ENCODE measurements around the gene GPR15LG. TPM values are rescaled to one million over a fixed set of nuclear protein-coding genes. Genes with fewer than 3 reads are reported as not detected.
A peak's percentile ranks its signal among the peaks of the same experiment; 100 is the strongest.

GPR15LG gene
- total RNA-seq, 2 experiments from 2014 or later = not detected

DNA sequence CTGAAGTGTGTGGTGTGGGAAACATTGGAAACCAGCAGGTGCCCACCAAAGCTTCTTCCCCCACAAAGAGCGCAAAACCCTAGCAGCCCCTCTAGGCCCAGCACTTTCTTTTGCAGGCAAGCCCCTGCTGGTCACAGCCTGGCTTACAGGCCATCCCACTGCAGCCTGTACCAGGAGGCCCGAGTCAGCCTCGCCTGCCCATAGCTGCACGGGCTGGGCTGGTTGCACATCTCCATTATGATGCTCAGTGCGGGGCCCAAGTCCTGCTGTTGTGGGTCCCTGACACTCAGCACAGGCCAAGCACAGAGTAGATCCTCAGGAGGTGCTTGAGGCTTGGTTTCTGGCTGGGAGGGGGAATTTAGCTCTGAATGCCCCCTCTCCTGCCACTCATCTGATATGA is 28.7 kb downstream of the GPR15LG start:
- ATAC-seq (no peak), DNase-seq (no peak)
- H3K27ac Mint-ChIP-seq = no peak overlapping the region
- H3K9me3 Mint-ChIP-seq (ENCODE audit: low read depth) = no peaks in the 10 kb centered on the region
- intact Hi-C loops (cut with DNase I, micrococcal nuclease) = no loop called here
- no peaks in the 10 kb centered on the region for H3K36me3 Mint-ChIP-seq (ENCODE audit: low read depth)
- ChIA-PET CTCF (interaction anchor here (0.9 to 2.0 kb wide), 3 partner anchors 11 to 54 kb away, joined by 4 to 10 read pairs (median 4); no protein-coding TSS in a partner anchor), POLR2A (no interaction called here)
- H3K4me1 Mint-ChIP-seq = no peaks in the 10 kb centered on the region
- no peak overlapping the region for H3K4me3 Mint-ChIP-seq
- H3K27me3 Mint-ChIP-seq = peaks cover 4% of the 10 kb centered on the region

DNA sequence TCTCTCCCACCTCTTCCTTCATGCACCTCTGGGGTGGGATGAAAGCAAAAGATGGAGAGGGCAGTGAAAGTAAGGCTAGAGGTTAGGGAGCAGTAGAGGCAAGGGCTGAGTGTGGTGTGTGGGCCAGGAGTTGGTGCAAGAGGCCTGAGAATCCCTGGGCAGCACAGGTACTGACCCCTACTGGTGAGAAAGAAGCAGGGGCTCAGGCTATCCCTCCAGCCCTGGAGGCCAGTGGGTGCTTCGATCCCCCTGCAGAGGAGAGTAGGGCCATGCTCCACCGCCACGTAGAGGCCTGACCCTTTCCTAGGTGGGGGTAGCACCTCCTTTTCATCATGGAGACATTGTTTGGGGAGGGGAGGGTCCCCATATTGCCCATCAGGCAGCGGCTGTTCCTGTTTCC is 30.5 kb downstream of the GPR15LG start:
- POLR2A ChIA-PET = no interaction called here
- H3K27ac Mint-ChIP-seq = no peak overlapping the region

DNA sequence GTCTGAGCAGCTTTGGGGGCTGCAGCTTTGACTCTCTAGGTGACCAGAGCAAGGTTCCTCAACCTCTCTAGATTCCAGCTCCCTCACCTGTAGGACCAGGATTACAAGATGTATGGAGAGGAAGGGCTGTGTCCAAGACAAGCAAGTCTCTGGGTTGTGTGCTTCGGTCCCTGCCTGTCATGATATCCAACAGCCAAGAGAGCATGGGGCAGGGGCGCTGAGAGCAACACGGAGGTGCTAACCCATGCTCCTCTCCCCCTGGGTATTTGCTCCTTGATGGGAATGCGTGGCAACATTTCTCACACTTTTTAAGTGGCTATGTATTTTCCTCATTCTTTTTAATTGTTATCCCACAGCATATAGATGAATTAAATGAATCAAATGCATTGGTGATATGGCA is 31.0 kb downstream of the GPR15LG start:
- no peaks in the 10 kb centered on the region for H3K4me1 Mint-ChIP-seq
- POLR2A ChIA-PET = no interaction called here
- H3K27ac Mint-ChIP-seq = no peak overlapping the region
- no peaks in the 10 kb centered on the region for H3K36me3 Mint-ChIP-seq (ENCODE audit: low read depth)
- no peaks in the 10 kb centered on the region for H3K9me3 Mint-ChIP-seq (ENCODE audit: low read depth)
- DNase-seq (no peak), ATAC-seq (no peak)
- peaks cover 2% of the 10 kb centered on the region for H3K27me3 Mint-ChIP-seq
- H3K4me3 Mint-ChIP-seq = no peak overlapping the region
- intact Hi-C loops (cut with DNase I, micrococcal nuclease) = loop anchor here (1.0 to 5.0 kb wide), 3 partner anchors 48 to 147 kb away; no protein-coding TSS in a partner anchor
- CTCF ChIA-PET = interaction anchor here (0.5 to 6.7 kb wide), 9 partner anchors 10 to 333 kb away, joined by 3 to 68 read pairs (median 5); no protein-coding TSS in a partner anchor

More for the DNA sequence above, 30.5 kb downstream of the GPR15LG start:
- peaks cover 2% of the 10 kb centered on the region for H3K27me3 Mint-ChIP-seq
- H3K4me1 Mint-ChIP-seq = no peaks in the 10 kb centered on the region
- H3K9me3 Mint-ChIP-seq (ENCODE audit: low read depth) = no peaks in the 10 kb centered on the region
- DNase-seq (no peak), ATAC-seq (peak; percentile 30)
- no peaks in the 10 kb centered on the region for H3K36me3 Mint-ChIP-seq (ENCODE audit: low read depth)
- CTCF ChIA-PET = interaction anchor here (0.5 to 6.7 kb wide), 2 partner anchors 56 to 300 kb away, joined by 3 to 68 read pairs; no protein-coding TSS in a partner anchor
- no peak overlapping the region for H3K4me3 Mint-ChIP-seq
- intact Hi-C loops (cut with DNase I, micrococcal nuclease) = loop anchor here in 1 of 2 experiments (2.0 kb wide), 1 partner anchor 47 kb away; no protein-coding TSS in a partner anchor

DNA sequence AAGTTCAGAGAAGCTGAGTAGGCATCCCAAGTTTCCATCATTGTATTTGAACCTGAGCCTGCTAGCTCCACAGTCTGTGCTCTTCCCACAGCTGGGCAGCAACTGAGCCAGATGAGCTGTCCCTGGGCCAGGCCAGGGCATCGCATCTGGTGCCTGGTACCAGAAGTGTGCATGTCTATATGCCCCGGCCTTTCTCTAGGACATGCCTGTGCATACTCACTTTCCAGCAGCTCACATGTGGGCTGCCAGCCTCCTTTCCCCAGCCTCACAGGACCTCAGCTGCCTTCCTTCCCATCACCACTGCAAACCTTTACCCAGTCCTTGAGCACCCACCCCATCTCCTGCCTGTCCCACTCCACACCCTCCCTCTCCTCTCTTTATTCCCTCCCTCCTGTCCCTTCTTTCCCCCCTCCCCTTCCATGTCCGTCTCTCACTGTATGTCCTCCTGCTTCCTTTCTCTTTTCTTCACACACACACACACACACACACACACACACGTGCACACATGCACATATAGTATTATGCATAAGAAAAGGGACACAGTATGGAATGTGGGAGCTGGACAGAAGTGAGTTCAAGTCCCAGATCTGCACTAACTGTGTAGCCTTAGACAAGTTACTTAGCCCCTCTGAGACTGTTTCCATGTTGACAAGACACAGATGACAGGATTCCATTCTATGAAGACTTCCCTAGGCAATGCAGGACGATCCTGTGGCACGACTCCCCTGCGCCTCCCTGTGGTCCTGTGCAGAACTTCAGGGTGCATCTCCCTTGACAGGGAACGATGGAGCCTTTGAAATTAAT is 31.6 kb downstream of the GPR15LG start:
- ATAC-seq = peak; percentile 94
- no peaks in the 10 kb centered on the region for H3K36me3 Mint-ChIP-seq (ENCODE audit: low read depth)
- H3K9me3 Mint-ChIP-seq (ENCODE audit: low read depth) = no peaks in the 10 kb centered on the region
- H3K27ac Mint-ChIP-seq = no peak overlapping the region
- no peaks in the 10 kb centered on the region for H3K4me1 Mint-ChIP-seq
- intact Hi-C loops (cut with DNase I, micrococcal nuclease) = loop anchor here (1.0 to 5.0 kb wide), 3 partner anchors 48 to 148 kb away; no protein-coding TSS in a partner anchor
- H3K4me3 Mint-ChIP-seq = no peak overlapping the region
- peaks cover 2% of the 10 kb centered on the region for H3K27me3 Mint-ChIP-seq
- POLR2A ChIA-PET = no interaction called here
- CTCF ChIA-PET = interaction anchor here (0.6 to 6.7 kb wide), 16 partner anchors 9 to 332 kb away, joined by 3 to 68 read pairs (median 4); no protein-coding TSS in a partner anchor
- DNase-seq = peak; percentile 85

DNA sequence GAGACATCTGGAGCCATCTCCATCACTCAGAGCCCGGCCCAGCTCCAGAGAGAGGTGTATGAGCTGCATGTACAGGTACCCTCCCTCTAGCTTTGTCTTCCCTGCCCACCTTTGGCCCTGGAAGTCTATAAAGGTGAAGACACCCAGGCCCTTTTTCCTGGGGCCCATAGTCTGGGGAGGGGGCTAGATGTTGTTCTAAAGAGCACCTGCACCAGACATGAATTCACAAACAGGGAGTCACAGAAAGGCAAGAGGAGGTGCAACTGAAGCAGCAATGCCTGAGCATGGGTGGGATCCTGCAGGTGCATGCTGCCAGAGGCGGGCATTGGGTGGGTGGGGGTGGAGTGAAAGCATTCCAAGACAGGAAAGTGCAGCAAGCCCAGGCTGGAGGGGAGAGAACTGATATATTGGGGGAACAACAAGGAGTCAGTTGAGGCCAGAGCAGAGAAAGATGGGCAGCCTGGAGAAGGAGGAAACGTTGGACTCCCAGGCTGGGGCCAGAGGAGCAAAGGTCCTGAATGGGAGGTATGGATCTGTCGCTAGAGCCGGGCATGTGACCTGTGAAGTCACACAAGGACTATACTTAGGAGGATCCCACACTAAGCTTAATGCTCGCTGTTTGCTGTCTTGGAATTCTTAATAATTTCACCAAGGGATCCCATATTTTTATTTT is 32.4 kb downstream of the GPR15LG start:
- CTCF ChIA-PET = interaction anchor here (0.7 to 6.7 kb wide), 10 partner anchors 8 to 146 kb away, joined by 3 to 68 read pairs (median 4); no protein-coding TSS in a partner anchor
- Mint-ChIP-seq H3K4me3 (no peak overlapping the region), H3K27ac (no peak overlapping the region), H3K27me3 (peaks cover 2% of the 10 kb centered on the region), H3K9me3 (ENCODE audit: low read depth) (no peaks in the 10 kb centered on the region), H3K4me1 (no peaks in the 10 kb centered on the region), H3K36me3 (ENCODE audit: low read depth) (no peaks in the 10 kb centered on the region)
- ATAC-seq (no peak), DNase-seq (no peak)
- POLR2A ChIA-PET = no interaction called here
- intact Hi-C loops (cut with DNase I, micrococcal nuclease) = loop anchor here (1.0 to 5.0 kb wide), 3 partner anchors 49 to 149 kb away; no protein-coding TSS in a partner anchor

DNA sequence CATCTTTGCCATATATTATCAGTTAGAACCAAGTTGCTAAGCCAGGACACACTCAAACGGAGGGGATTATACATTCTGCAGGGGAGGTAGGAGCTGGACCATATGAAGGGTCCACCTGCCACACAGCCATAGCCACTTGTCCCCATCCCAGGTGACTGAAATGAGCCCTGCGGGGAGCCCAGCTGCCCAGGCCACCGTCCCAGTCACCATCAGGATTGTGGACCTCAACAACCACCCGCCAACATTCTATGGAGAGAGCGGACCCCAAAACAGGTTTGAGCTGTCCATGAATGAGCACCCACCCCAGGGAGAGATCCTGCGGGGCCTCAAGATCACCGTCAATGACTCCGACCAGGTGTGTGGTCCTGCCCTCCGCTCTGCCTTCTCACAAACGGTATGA is 34.4 kb downstream of the GPR15LG start:
- no peaks in the 10 kb centered on the region for H3K36me3 Mint-ChIP-seq (ENCODE audit: low read depth)
- H3K27ac Mint-ChIP-seq = no peak overlapping the region
- ATAC-seq (no peak), DNase-seq (no peak)
- H3K9me3 Mint-ChIP-seq (ENCODE audit: low read depth) = no peaks in the 10 kb centered on the region
- H3K4me3 Mint-ChIP-seq = no peak overlapping the region
- H3K27me3 Mint-ChIP-seq = peaks cover 2% of the 10 kb centered on the region
- ChIA-PET POLR2A (no interaction called here), CTCF (interaction anchor here (0.8 to 6.7 kb wide), 4 partner anchors 9 to 62 kb away, joined by 3 to 68 read pairs (median 5); no protein-coding TSS in a partner anchor)
- intact Hi-C loops (cut with DNase I, micrococcal nuclease) = loop anchor here in 1 of 2 experiments (5.0 kb wide), 1 partner anchor 151 kb away; no protein-coding TSS in a partner anchor
- no peaks in the 10 kb centered on the region for H3K4me1 Mint-ChIP-seq

DNA sequence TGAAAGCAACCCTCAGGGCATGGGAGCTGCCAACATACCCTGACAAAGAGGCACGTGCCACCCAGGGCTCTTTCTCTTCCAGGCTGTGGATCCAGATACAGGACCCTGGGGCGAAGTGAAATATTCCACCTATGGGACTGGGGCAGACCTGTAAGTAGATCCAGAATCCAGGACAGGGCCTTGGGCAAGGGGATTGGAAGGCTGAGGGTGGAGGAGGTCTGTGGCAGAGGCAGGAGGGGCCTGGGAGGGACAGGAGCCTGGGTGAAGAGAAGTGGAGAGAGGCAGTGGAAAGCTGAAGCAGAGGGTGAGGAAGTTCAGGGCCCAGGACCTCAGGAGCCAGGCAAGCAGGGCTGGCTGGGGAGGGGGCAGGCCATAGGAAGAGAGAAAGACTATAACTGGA is 38.0 kb downstream of the GPR15LG start:
- Mint-ChIP-seq H3K4me1 (no peaks in the 10 kb centered on the region), H3K4me3 (no peak overlapping the region), H3K9me3 (ENCODE audit: low read depth) (no peaks in the 10 kb centered on the region), H3K27ac (no peak overlapping the region), H3K36me3 (ENCODE audit: low read depth) (no peaks in the 10 kb centered on the region), H3K27me3 (peaks cover 2% of the 10 kb centered on the region)
- CTCF ChIA-PET = interaction anchor here (0.7 to 7.5 kb wide), 7 partner anchors 8 to 329 kb away, joined by 3 to 61 read pairs (median 4); no protein-coding TSS in a partner anchor
- ATAC-seq (no peak), DNase-seq (no peak)
- POLR2A ChIA-PET = no interaction called here
- intact Hi-C loops (cut with DNase I, micrococcal nuclease) = no loop called here

DNA sequence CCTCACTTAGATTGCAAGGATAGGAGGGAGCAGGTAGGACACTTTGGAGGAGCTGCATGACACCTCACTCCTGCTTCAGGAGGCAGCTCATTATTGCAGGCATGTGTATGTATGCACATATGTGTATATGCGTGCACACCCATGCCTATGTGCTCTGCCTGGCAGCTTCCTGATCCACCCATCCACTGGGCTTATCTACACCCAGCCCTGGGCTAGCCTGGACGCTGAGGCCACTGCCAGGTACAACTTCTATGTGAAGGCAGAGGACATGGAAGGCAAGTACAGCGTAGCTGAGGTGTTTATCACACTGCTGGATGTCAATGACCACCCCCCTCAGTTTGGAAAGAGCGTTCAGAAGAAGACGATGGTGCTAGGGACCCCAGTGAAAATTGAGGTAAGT is 38.4 kb downstream of the GPR15LG start:
- Mint-ChIP-seq H3K4me3 (no peak overlapping the region), H3K27me3 (no peaks in the 10 kb centered on the region), H3K4me1 (no peaks in the 10 kb centered on the region), H3K9me3 (ENCODE audit: low read depth) (no peaks in the 10 kb centered on the region), H3K27ac (no peak overlapping the region), H3K36me3 (ENCODE audit: low read depth) (no peaks in the 10 kb centered on the region)
- intact Hi-C loops (cut with DNase I, micrococcal nuclease) = no loop called here
- ChIA-PET CTCF (interaction anchor here (0.7 to 7.5 kb wide), 5 partner anchors 25 to 328 kb away, joined by 3 to 61 read pairs (median 3); no protein-coding TSS in a partner anchor), POLR2A (no interaction called here)
- DNase-seq = no peak
- ATAC-seq = no peak

DNA sequence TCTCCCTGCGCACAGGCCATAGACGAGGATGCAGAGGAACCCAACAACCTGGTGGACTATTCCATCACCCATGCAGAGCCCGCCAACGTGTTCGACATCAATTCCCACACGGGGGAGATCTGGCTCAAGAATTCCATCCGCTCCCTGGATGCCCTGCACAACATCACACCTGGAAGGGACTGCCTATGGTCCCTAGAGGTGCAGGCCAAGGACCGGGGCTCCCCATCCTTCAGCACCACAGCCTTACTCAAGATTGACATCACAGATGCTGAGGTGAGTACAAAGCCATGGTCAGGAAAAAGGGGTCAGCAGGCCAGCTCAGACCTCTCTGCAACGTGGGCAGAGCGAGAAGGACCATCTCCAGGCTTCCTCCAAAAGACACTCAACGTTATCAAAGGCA is 39.5 kb downstream of the GPR15LG start:
- no peak overlapping the region for H3K4me3 Mint-ChIP-seq
- ChIA-PET POLR2A (no interaction called here), CTCF (interaction anchor here (0.6 to 7.5 kb wide), 7 partner anchors 11 to 108 kb away, joined by 3 to 61 read pairs (median 4); partner anchors contain the start of gene LRIT2)
- H3K36me3 Mint-ChIP-seq (ENCODE audit: low read depth) = no peaks in the 10 kb centered on the region
- intact Hi-C loops (cut with DNase I, micrococcal nuclease) = no loop called here
- H3K9me3 Mint-ChIP-seq (ENCODE audit: low read depth) = no peaks in the 10 kb centered on the region
- ATAC-seq (no peak), DNase-seq (no peak)
- H3K4me1 Mint-ChIP-seq = no peaks in the 10 kb centered on the region
- no peaks in the 10 kb centered on the region for H3K27me3 Mint-ChIP-seq
- H3K27ac Mint-ChIP-seq = no peak overlapping the region

DNA sequence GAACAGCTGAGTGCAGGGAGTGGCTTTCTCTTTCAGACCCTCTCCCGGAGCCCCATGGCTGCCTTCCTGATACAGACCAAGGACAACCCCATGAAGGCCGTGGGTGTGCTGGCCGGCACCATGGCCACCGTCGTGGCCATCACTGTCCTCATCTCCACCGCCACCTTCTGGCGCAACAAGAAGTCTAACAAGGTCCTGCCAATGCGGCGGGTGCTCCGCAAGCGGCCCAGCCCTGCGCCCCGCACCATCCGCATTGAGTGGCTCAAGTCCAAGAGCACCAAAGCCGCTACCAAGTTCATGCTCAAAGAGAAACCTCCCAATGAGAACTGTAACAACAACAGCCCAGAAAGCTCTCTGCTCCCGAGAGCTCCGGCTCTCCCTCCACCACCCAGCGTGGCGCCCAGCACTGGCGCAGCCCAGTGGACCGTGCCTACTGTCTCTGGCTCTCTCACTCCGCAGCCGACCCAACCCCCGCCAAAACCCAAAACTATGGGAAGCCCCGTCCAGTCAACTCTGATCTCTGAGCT is 40.5 kb downstream of the GPR15LG start:
- CTCF ChIA-PET = interaction anchor here (0.6 to 7.5 kb wide), 10 partner anchors 8 to 1496 kb away, joined by 3 to 61 read pairs (median 4); no protein-coding TSS in a partner anchor
- intact Hi-C loops (cut with DNase I, micrococcal nuclease) = no loop called here
- DNase-seq = no peak
- Mint-ChIP-seq H3K4me1 (no peaks in the 10 kb centered on the region), H3K4me3 (peak overlapping the region; percentile 18), H3K36me3 (ENCODE audit: low read depth) (no peaks in the 10 kb centered on the region), H3K27me3 (no peaks in the 10 kb centered on the region), H3K27ac (no peak overlapping the region), H3K9me3 (ENCODE audit: low read depth) (no peaks in the 10 kb centered on the region)
- ATAC-seq = peak; percentile 4
- POLR2A ChIA-PET = interaction anchor here (0.6 kb wide), 1 partner anchor 66 kb away, joined by 3 read pairs; no protein-coding TSS in a partner anchor

Data from activated CD4-positive, alpha-beta T cell treated with anti-CD3 and anti-CD28 coated beads for 36 hours (primary cell).